HG03457 (cell line): ENCODE measurements around the gene TBL1XR1.

ENCODE experiments used
- ATAC-seq: cut with Tn5 transposase; IDR thresholded peaks from one replicate; pipeline ENCODE4 v1.9.1; 2021; ENCODE audit warnings: moderate number of reproducible peaks; ENCODE audit not compliant: unreplicated experiment

TBL1XR1 gene

GRCh38 chr3:177110386-177110785 lies 86.9 kb downstream of the TBL1XR1 start:
- ATAC-seq = no peak

GRCh38 chr3:177109688-177110330 lies 87.5 kb downstream of the TBL1XR1 start:
- ATAC-seq = no peak

- no peak for ATAC-seq
Observed at GRCh38 chr3:177108648-177109047, 88.6 kb downstream of the TBL1XR1 start.

GRCh38 chr3:177107461-177108239 lies 89.6 kb downstream of the TBL1XR1 start:
- no peak for ATAC-seq

GRCh38 chr3:177106594-177106993 lies 90.7 kb downstream of the TBL1XR1 start:
- ATAC-seq = no peak

GRCh38 chr3:177106184-177106583 lies 91.1 kb downstream of the TBL1XR1 start:
- no peak for ATAC-seq

DNA sequence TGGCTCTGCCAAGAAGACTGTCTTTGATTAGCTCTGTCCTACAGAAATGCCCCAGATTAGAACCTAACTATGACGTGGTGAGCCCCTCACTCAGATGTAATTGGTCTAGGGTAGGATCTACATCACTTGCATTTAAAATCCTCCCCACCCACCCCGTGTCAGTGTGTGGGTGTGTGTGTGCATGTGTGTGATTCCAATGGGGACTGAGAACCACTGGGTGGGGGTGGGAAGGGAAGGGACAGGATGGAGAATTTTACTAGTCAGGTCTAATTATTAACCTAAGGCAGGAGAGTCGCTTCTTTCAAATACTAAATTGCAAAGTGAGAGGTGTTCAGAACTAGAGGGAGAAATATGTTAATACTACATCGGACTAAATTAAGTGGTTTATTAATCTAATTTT lies 91.7 kb downstream of the TBL1XR1 start:
- ATAC-seq = no peak

- no peak for ATAC-seq
Observed at GRCh38 chr3:177104299-177104992, 92.8 kb downstream of the TBL1XR1 start.

- no peak for ATAC-seq
Observed at GRCh38 chr3:177102553-177102952, 94.7 kb downstream of the TBL1XR1 start.

DNA sequence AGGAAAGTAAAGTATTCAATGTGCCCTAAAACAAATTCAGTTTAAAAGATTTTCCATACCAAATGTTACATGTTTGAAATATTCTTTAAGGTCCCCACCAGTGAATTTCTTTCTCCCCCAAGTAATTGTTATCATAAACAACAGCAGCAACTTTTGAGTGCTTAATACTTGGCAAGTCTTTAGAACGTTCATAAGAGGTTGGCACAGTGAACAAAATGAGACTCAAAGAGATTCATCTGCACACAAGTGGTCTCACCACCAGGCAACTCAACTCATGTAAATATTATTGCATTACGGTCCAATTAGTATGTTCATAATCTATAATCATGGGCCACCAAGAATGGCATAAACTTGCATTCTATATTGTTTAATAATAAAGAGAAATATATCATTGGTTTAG lies 98.7 kb downstream of the TBL1XR1 start:
- no peak for ATAC-seq

- ATAC-seq = no peak
Observed at GRCh38 chr3:177096615-177097014, 100.7 kb downstream of the TBL1XR1 start.

DNA sequence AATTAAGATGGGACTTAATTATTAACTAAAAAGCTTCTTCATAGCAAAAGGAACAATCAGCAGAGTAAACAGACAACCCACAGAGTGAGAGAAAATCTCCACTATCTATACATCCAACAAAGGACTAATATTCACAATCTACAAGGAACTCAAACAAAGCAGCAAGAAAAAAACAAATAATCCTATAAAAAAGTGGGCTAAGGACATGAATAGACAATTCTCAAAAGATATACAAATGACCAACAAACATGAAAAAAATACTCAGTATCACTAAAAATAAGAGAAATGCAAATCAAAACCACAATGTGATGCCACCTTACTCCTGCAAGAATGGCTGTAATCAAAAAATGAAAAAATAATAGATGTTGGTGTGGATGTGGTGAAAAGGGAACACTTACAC lies 103.3 kb downstream of the TBL1XR1 start:
- ATAC-seq = no peak

DNA sequence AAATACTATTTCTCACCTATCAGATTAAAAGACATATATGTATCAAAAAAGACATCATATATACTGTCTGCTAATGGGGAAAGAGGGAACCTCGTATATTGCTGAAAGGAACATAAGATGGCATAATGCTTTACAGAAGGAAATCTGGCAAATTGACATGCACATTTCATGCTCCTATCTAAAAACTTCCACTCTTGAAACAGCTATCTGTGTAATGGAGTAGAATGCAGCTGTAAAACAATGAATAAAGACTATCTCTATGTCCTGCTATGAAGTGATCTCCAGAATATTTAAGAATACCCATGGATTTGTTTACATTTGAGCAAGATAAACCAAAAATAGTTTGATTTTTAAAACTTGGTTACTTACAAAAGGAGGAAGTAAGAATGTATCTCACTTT lies 107.4 kb downstream of the TBL1XR1 start:
- no peak for ATAC-seq

- ATAC-seq = no peak
Observed at GRCh38 chr3:177089110-177089509, 108.2 kb downstream of the TBL1XR1 start.

DNA sequence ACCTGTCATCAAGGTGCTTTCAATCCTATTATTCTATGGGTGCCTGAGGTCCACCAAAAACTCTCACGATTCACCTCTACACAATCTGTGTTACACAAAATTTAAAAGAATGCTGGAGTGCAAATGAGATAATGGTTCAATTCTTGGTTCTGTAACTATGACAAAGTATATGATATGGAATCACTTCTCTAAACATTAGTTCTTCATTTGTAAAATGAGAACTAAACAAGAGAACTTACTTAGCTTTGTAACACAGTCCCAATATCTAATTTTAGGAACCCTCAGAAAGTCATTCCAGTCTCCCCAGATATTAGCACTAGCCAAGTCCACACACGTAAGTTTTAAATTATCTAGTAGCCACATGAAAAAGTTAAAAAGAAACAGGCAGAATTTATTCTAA lies 111.5 kb downstream of the TBL1XR1 start:
- ATAC-seq = no peak

- ATAC-seq = no peak
Observed at GRCh38 chr3:177084616-177085015, 112.7 kb downstream of the TBL1XR1 start.

GRCh38 chr3:177080122-177080521 lies 117.2 kb downstream of the TBL1XR1 start:
- no peak for ATAC-seq

DNA sequence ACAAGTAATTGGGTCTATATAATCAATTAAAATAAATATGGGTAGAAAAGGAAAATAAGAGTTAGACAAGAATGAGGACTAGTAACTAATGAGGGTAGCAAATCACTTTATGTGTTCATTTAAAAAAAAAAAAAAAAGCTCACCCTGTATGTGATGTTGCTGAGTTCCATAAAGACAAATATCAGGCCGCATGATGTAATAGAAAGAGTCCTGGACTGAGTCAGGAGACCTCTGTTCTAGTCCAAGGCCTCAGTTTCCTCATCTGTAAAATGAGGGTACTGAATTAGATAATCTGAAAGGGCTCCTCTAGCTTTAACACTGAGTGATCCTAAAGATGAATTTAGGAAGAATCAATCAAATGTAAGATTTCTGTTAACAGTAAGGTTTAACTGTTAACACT lies 117.6 kb downstream of the TBL1XR1 start:
- ATAC-seq = no peak

GRCh38 chr3:177071496-177072156 lies 125.7 kb downstream of the TBL1XR1 start:
- ATAC-seq = no peak

GRCh38 chr3:177069514-177070329 lies 127.6 kb downstream of the TBL1XR1 start:
- no peak for ATAC-seq

DNA sequence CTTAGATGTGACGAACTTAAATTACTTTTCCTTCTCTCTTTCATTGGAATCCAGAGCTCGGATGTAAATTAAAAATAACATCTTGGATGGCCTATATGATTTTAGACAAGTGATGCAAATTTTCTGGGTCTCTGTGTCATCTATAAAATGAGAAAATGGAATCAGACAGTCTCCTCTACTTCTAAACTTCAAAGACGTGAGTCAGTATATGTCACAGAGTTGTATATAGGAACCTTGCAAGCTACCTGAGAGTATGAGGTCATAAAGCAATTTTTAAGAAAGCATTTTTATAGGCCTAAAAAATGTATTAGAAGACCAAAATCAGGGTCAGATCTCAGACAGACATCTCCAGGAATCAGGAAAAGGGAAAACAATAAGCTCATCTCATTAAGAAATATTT lies 128.3 kb downstream of the TBL1XR1 start:
- no peak for ATAC-seq
